MCF 10A (cell line): Measurements from ENCODE around the gene PCBP1. TPM values are rescaled to one million over a fixed set of nuclear protein-coding genes. Genes with fewer than 3 reads are reported as not detected.
"Not testable (repeated sequence)": the region's sequence is repeated elsewhere in the genome, so short reads cannot be mapped to it uniquely, and the experiment has no call there.

Source experiments
- BruUV-seq: library from RNA; stranded (reverse); fragments of 400-500 nt; replicated peaks from 2 replicates; lab custom pipeline; 2021; lab: Mats Ljungman, UMichigan
- CTCF ChIA-PET: fragments of 300-600 bp; sonication (Branson Sonifier 250); formaldehyde crosslinking; extraction: SDS; loops from one replicate; lab custom pipeline; 2021; ENCODE audit warnings: antibody characterized with exemption, inconsistent platforms; lab: Yijun Ruan, JAX
- POLR2A ChIA-PET: fragments of 300-600, 350-650 bp; sonication (Branson Sonifier 250); formaldehyde crosslinking; extraction: SDS; loops from one replicate; lab custom pipeline; 2020; ENCODE audit warnings: antibody characterized with exemption, inconsistent platforms; lab: Yijun Ruan, JAX
- DNase-seq: peaks from one replicate; pipeline ENCODE4 v3.0.0-alpha.2; 2018; ENCODE audit not compliant: unreplicated experiment
- H3K27ac Mint-ChIP-seq: one replicate; pipeline ENCODE4 v1.8.0; 2022; ENCODE audit warnings: mild to moderate bottlenecking, low read depth, mixed read lengths; ENCODE audit not compliant: unreplicated experiment
- H3K27me3 Mint-ChIP-seq: one replicate; pipeline ENCODE4 v1.8.0; 2022; ENCODE audit warnings: mixed read lengths; ENCODE audit not compliant: insufficient read depth, unreplicated experiment
- H3K36me3 Mint-ChIP-seq: one replicate; pipeline ENCODE4 v1.8.0; 2022; ENCODE audit warnings: mild to moderate bottlenecking, moderate library complexity, mixed read lengths; ENCODE audit not compliant: insufficient read depth, unreplicated experiment
- H3K4me1 Mint-ChIP-seq: one replicate; pipeline ENCODE4 v1.8.0; 2022; ENCODE audit warnings: mixed read lengths; ENCODE audit not compliant: insufficient read depth, unreplicated experiment
- H3K4me3 Mint-ChIP-seq: one replicate; pipeline ENCODE4 v1.8.0; 2022; ENCODE audit warnings: mild to moderate bottlenecking, moderate library complexity, mixed read lengths; ENCODE audit not compliant: unreplicated experiment
- H3K9me3 Mint-ChIP-seq: one replicate; pipeline ENCODE4 v1.8.0; 2022; ENCODE audit warnings: mixed read lengths; ENCODE audit not compliant: unreplicated experiment
- CTCF ChIP-seq: fragments of 200-600 bp; IDR thresholded peaks from one replicate; pipeline ENCODE4 v1.8.0; 2022; ENCODE audit warnings: antibody characterized with exemption, mild to moderate bottlenecking; ENCODE audit not compliant: unreplicated experiment
- intact Hi-C: fragments of 100-400 bp; cut with micrococcal nuclease; formaldehyde crosslinking; loops from 2 replicates; pipeline ENCODE4 v1.14.1; 2022
- total RNA-seq: library from RNA; stranded (reverse); gene quantifications from 2 replicates; pipeline ENCODE4 v1.2.3, GENCODE V29; 2022

The PCBP1 gene
- total RNA-seq, 1 experiment from 2014 or later = 259 TPM

GRCh38 chr2:70050631-70051425, 36.4 kb upstream of the PCBP1 start:
- BruUV-seq = no TSS peak
- Mint-ChIP-seq H3K4me3 (no peak overlapping the region), H3K36me3 (peaks cover 61% of the 10 kb centered on the region), H3K9me3 (no peaks in the 10 kb centered on the region), H3K27ac (no peak overlapping the region), H3K4me1 (no peaks in the 10 kb centered on the region), H3K27me3 (no peaks in the 10 kb centered on the region)
- ChIA-PET POLR2A (interaction anchor here (0.8 to 1.2 kb wide), 3 partner anchors 9 to 137 kb away, joined by 3 read pairs; no protein-coding TSS in a partner anchor), CTCF (no interaction called here)
- no peak for TF ChIP-seq CTCF
- no peak for DNase-seq
- intact Hi-C loops = no loop called here

GRCh38 chr2:70055259-70055658, 32.0 kb upstream of the PCBP1 start:
- not testable (repeated sequence) for BruUV-seq

GRCh38 chr2:70061317-70061716, 26.0 kb upstream of the PCBP1 start:
- Mint-ChIP-seq H3K4me1 (no peaks in the 10 kb centered on the region), H3K9me3 (no peaks in the 10 kb centered on the region), H3K4me3 (no peak overlapping the region), H3K27ac (no peak overlapping the region), H3K36me3 (peaks cover 75% of the 10 kb centered on the region), H3K27me3 (no peaks in the 10 kb centered on the region)
- no peak for DNase-seq
- no TSS peak for BruUV-seq
- intact Hi-C loops = no loop called here
- CTCF ChIA-PET = interaction anchor here (0.6 to 2.0 kb wide), 3 partner anchors 23 to 151 kb away, joined by 3 to 11 read pairs (median 4); partner anchors contain the start of gene MXD1
- no peak for TF ChIP-seq CTCF
- POLR2A ChIA-PET = interaction anchor here (0.7 to 1.7 kb wide), 2 partner anchors 116 to 147 kb away, joined by 5 to 8 read pairs; partner anchors contain the start of gene MXD1

More at GRCh38 chr2:70055259-70055658, 32.0 kb upstream of the PCBP1 start:
- H3K4me3 Mint-ChIP-seq, DNase-seq, H3K27me3 Mint-ChIP-seq, H3K27ac Mint-ChIP-seq, intact Hi-C loops, H3K4me1 Mint-ChIP-seq, H3K9me3 Mint-ChIP-seq, POLR2A ChIA-PET: not testable (repeated sequence)
- H3K36me3 Mint-ChIP-seq = peaks cover 57% of the 10 kb centered on the region
- CTCF ChIA-PET = interaction anchor here (0.7 kb wide), 1 partner anchor 100 kb away, joined by 4 read pairs; no protein-coding TSS in a partner anchor

GRCh38 chr2:70062270-70062669, 25.0 kb upstream of the PCBP1 start:
- intact Hi-C loops = no loop called here
- DNase-seq = peak; percentile 16
- ChIA-PET CTCF (interaction anchor here (0.6 to 2.0 kb wide), 5 partner anchors 29 to 154 kb away, joined by 3 to 11 read pairs (median 4); partner anchors contain the start of gene MXD1), POLR2A (interaction anchor here (0.7 to 1.7 kb wide), 2 partner anchors 117 to 148 kb away, joined by 5 to 8 read pairs; partner anchors contain the start of gene MXD1)
- BruUV-seq = no TSS peak
- no peaks in the 10 kb centered on the region for H3K27me3 Mint-ChIP-seq
- H3K27ac Mint-ChIP-seq = peak overlapping the region; percentile 79
- H3K36me3 Mint-ChIP-seq = peaks cover 81% of the 10 kb centered on the region
- TF ChIP-seq CTCF = no peak
- H3K4me1 Mint-ChIP-seq = no peaks in the 10 kb centered on the region
- no peaks in the 10 kb centered on the region for H3K9me3 Mint-ChIP-seq
- H3K4me3 Mint-ChIP-seq = no peak overlapping the region
